GM18526 (cell line): ENCODE results near the gene LEMD2.

Experiments
- POLR2A ChIP-seq: IDR thresholded peaks from 3 replicates; pipeline ENCODE4 v1.6.1; 2011; ENCODE audit not compliant: insufficient read length; ENCODE audit errors: extremely low read depth

The LEMD2 gene

DNA sequence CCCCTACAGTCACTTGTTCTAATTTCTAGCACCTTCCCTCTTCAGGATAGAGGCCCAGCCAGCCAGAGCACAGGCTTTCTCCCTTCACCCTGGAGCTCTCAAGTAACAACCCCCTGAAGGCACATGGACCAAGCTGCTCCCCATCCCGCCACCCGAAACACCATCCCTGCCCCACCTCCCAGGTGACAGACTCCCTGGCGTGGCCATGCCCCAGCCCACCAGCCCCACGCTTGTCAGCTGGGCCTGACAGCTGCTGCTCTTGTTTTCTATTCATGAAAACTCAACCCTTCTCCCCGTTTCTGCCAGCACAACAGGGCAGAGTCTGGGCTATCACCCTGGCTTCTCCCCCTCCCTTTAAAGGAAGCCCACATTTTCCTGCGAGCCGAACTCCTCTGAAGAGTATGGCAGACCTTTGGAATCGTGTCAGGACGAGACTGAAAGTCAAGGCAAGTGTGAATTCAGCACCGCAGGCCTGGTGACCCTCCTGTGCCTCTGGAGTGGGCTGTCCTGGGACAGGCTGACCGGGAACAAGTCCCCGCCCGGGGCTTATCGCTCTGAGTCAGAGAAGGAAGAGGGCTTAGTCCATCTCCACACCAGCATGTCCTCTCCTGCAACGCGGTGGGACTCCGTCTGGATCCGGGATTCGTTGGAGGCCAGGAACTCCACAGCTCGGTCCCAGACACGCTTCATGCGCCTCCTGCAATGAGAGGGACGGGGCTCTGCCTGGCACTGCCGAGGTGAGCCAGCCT is 16.7 kb downstream of the LEMD2 start:
- no peak for TF ChIP-seq POLR2A

DNA sequence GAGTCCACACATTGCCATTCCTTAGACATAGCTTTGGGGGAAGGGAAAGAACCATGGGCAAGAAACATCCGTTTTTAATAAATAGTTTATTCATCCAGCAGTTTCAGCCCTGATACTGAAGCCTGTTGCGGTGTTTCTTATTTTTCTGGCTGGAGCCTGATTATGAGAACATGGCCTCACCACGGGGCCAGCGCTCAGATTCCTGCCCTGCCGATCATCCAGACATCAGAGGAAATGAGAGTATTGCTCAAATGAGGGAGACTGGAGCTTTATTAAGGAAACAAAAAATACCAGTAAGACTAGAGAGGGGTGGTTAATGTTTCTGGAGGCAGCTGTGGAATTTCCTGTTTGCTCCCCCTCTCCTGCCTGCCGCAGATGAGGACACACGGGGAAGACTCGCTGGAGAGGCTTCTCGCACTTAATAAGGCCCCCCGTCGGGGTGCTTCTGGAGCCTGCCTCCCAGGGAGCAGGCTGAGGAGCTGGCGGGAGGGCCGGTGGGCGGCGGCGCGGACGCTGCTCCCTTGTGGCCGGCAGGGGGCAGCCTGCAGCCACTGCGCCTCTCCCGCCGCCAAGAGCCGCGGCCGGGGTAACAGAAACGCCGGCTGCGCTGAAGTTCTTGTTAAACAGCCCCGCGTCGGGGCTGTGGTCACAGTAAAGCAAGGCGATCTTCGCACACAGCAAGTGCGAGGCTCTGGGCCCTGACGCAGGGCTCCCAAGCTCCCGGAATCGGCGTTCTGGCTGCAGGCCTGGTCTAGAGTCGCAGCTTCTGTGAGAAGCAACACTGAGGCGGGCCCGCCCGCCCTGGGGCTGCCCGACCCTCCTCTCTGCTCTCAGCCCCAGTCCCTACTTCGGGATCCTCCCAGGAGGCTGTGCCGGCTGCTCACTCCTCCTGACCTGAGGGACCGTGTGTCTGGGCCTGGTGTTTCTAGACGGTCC is 17.5 kb downstream of the LEMD2 start:
- no peak for TF ChIP-seq POLR2A

- no peak for TF ChIP-seq POLR2A
These were observed 18.1 kb downstream of the LEMD2 start for GRCh38 chr6:33770833-33771145.

DNA sequence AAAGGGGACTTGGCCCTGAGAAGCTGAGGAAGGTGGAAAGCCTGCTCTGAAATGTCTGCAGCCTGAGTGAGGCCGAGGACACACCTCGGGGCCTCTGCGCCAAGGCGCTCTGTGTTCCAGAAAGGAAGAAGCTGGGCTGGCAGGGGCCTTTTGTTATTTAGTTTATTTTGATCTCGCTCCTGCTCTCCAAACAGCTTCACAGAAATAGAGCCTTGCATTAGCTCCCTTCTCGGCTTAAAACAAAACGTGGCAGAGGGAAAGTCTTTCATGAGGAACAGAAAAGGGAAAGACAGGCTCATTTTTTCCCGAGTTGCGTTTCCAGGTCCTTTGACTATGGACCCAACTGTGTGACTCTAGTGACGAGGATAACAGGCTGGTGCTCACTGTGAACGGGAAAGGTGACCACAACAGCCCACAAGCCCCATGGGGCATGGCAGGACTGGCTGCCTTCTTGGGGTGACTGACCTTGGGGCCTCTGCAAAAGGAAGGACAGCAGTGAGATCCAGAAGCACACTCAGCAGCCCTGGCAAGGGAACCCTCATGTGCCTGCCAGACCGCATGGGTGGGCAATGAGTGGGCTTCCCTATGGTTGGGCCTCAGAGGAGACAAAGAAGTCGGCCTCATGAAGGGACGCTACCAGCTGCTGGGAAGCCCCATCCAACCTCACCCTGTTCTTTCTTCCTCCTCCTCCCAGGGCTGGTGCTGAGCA is 18.7 kb downstream of the LEMD2 start:
- TF ChIP-seq POLR2A, result no peak

DNA sequence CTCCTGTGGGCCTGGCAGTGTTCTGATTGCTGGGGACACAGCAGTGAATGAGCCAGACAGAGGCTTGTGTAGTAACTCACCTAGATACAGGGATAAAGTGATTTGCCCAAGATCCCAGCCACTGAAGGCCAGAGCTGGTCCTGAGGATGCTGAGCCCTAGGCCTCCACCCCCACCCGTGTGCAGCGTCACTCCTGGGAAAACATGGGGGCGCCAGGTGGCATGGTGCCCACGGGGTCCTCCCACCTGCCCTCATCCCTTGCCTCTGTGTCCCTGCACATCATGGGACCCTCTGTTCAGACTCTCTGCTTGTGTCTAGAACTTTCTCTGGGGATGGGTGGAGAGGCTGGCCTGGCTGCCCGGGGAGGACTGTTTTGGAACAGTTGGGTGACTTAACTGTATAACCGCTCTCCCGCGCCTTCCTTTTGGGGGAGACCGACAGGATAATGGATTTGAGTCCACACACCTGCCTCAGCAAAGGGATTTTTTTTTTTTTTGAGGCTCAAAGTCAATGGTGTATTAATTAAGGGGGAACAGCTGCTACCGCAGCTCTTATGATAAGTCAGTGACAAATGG is 19.6 kb downstream of the LEMD2 start:
- no peak for TF ChIP-seq POLR2A

- no peak for TF ChIP-seq POLR2A
These were observed 20.2 kb downstream of the LEMD2 start for GRCh38 chr6:33768644-33769120.

GRCh38 chr6:33766921-33767907 is 21.7 kb downstream of the LEMD2 start:
- no peak for TF ChIP-seq POLR2A

- no peak for TF ChIP-seq POLR2A
These were observed 23.6 kb downstream of the LEMD2 start for GRCh38 chr6:33765368-33765767.

GRCh38 chr6:33764036-33764435 is 24.9 kb downstream of the LEMD2 start:
- TF ChIP-seq POLR2A, result no peak

- no peak for TF ChIP-seq POLR2A
These were observed 25.4 kb downstream of the LEMD2 start for GRCh38 chr6:33763483-33763882.

DNA sequence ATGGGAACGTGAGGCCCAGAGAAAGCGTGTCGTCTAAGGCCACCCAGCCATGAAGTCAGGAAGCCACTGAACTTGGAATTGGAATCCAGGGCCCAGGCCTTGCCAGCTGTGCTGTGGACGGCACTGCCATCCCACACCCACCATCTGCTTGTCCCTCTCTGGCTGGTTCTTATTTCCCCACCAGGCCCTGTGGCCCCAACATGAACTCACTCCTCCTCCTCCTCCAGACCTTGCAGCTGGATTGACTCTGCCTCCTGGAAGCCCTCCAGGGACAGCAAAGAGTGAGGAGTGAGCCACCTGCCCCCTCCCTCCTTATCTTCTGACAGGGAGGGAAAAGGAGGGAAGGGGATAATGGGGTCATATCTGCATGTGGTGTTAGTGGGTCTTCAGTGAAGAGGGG is 26.2 kb downstream of the LEMD2 start:
- no peak for TF ChIP-seq POLR2A

DNA sequence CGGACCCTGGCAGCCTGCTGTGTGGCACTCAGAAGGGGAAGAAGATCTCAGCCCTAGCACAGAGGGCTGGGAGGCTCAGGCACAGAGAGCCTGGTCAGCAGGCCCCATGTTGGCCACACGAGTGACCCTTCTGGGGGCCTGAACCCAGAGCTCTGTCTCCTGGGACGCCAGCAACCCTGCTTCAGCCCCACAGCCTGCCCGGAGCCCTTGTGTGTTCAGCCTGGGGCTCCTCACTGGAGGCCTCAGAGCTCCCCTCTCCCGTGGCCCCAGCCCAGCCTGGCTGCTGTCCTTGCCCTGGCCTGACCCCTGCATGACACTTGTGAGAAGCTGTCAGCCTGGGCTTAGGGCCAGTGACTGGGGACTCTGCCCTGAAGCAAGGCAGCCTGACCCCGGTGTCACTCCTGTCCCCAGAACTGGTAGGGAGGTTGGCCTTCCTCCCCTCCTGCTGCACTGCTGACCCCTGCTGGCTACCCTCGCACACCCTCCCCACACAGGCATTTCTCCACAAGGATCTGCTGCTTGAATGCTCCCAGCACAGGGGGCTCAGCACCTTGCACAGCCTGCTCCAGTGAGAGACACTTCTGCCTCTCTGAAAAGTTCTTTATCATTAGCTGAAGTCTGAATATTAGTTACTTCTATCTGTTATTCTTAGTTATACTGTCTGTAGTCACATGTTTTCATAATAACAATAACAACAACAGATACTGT is 26.9 kb downstream of the LEMD2 start:
- no peak for TF ChIP-seq POLR2A

DNA sequence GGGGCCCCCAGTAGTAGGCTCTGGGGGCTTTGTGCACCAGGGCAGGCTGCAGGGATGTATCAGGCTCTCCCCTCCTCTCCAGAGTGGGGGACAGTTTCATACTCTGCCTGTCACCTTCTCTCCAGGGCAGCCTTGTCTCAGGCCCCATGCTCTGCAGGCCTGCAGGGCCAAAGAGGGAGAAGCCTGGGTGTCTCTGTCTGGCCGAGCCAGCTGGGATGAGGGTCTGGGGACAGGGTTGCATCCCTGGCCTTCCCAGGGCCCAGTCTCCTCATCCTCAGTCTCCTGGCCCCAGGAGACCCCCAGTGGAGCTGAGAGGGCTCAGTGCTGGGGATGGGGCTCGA is 27.4 kb downstream of the LEMD2 start:
- no peak for TF ChIP-seq POLR2A
